GM21447 (cell line): ENCODE results near the gene ARL4D.
"Not testable (repeated sequence)": the region's sequence is repeated elsewhere in the genome, so short reads cannot be mapped to it uniquely, and the experiment has no call there.

Experiments used
- ATAC-seq: cut with Tn5 transposase; IDR thresholded peaks from one replicate; pipeline ENCODE4 v1.9.1; 2021; ENCODE audit not compliant: unreplicated experiment

Gene ARL4D

DNA sequence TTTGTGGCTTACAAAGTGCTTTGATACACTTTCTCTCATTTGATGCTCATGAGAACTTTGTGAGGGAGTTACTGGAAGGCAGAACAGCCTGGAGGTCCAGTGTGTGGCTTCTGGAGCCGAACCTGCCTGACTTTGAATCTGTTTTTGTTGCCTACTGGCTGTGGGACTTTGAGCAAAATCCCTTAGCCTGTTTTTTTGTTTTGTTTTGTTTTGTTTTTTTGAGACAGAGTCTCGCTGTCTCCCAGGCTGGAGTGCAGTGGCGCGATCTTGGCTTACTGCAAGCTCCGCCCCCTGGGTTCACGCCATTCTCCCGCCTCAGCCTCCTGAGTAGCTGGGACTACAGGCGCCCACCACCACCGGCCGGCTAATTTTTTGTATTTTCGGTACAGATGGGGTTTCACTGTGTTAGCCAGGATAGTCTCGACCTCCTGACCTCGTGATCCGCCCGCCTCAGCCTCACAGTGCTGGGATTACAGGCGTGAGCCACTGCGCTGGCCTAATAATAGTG is 20.6 kb downstream of the ARL4D start:
- ATAC-seq = not testable (repeated sequence)

- ATAC-seq = no peak
Measured at GRCh38 chr17:43423777-43424455, 25.1 kb downstream of the ARL4D start.

DNA sequence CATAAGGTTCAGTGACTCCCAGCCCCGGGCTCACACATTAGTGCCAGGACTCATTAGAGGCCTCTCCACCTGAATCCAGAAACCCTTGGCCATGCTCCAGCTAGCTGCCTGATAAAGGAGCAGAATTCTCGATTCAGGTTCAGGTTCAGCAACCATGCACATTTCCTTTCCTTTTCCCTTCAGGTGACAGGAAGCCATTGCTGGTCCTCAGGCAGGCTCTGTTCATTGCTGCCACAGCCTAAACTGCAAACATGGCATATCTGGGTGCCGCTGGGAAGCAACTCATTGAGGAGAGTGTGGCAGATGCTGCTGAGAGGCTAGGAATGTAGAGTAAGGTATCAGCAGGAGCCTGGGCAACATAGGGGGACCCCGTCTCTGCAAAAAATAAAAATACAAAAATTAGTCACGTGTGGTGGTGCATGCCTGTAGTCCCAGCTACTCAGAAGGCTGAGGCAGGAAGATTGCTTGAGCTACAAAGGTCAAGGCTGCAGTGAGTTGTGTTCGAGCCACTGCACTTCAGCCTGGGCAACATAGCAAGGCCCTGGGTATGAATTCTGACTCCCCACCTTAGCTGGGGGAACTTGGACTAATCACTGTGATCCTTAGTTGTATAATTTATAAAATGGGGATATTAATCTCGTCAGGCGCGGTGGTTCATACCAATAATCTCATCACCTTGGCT is 28.7 kb downstream of the ARL4D start:
- no peak for ATAC-seq

- ATAC-seq = no peak
Measured at GRCh38 chr17:43428524-43428923, 29.7 kb downstream of the ARL4D start.

DNA sequence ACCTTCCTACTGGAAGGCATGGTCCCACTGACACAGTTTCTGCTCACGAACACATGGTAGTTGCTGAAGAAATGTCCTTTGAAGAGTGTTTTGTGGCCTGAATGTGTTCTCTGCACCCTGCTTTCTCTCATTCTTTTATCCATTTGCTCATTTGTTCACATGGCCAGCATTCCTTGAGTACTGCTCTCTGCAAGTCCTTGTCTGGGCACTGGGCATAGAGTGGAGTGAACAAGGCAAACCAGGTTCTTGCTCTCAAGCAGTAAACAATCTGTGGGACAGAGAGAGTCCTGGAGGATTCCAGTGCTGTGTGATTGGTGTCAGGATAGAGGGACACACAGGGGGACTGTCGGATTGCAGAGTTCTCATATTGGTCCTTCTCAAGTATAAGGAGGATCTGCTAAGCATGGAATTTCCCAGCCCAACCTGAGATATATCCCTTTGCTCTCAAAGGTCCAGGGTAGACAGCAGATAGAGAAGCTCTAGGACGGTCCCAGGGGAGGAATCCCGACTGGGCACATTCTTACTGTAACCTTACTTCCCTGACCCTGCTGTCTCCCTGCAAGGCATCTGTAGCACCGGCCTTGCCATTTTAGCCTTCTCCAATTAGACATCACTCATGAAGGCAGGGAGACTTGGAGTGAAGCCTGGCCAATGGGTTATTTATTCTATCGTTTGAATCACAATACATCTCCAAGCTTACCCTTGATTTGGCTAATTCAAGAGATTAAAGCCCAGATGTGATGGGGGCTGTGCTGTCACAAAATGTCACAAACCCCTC is 32.3 kb downstream of the ARL4D start:
- no peak for ATAC-seq

DNA sequence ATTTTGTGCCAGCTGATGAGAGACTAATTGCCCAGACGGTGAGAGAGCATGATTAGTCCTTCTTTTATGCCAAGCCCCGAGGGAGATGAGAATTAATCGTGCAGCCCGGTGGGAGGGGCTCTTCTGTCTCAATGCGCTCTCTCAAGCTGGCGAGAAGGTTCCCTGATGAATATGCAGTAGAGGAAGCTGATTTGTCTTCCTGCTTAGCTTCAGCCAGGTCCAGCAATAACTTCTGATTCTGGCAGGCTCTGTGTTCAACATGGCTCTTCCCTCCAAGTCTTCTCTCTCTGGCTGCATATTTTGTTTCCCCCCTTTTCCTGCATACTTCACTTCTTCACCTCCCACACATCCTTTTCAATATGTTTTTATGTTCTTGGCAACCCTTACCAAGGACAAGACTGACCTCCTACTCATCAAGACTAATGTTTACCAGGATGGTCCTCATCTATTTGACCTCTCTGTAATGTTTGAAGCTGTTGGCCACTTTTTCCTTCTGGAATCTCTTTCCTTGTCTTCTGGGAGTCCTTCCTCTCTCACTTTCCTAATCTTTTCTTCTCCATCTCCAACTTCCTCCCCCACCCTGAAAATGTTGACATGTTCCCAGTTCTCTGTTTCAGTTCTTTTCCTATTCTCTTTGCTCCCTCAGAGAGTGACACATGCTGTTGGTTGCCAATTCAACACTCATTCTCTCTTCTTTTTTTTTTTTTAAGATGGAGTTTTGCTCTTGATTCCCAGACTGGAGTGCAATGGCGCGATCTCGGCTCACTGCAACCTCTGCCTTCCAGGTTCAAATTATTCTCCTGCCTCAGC is 33.1 kb downstream of the ARL4D start:
- ATAC-seq = no peak

- ATAC-seq = no peak
Measured at GRCh38 chr17:43434902-43435319, 36.1 kb downstream of the ARL4D start.

- ATAC-seq = no peak
Measured at GRCh38 chr17:43437756-43438155, 39.0 kb downstream of the ARL4D start.

GRCh38 chr17:43438626-43439025 is 39.8 kb downstream of the ARL4D start:
- ATAC-seq = no peak

DNA sequence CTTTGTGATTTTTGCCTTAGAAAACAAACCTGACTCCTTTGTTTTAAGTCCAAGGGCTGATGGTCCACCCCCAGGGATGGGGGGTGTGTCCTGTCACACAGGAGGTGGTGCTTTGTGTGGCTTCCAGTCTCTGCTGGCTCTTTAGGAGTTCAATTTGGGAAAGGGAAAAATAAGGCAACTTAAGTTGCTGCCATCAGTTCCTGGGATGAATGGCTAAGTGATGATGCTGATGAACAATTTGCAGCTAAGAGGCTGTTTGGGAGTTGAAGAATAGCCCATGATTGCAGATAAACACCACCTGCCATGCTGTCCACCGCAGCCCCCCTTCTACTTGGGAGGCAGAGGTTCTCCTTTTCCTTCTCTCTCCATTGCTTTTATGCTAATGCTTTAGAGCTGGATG is 40.2 kb downstream of the ARL4D start:
- no peak for ATAC-seq

DNA sequence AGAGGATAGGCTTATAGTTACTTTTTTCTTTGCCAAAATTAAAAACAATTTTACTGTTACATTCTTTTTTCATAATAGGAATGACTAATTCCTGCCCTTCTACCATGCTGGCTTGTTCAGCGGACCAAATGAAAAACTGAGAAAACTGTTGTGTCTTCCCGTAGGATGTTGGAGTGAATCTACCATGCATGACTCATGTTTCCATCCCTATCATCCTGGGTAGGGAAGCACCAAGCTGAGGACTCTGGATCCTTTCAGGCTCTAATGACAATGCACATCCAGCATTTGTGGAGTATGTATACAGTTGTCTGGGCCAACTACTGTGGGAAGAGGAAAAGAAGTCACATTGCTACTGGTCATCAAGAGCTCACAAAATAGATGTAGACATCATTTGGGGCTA is 43.9 kb downstream of the ARL4D start:
- ATAC-seq = no peak

DNA sequence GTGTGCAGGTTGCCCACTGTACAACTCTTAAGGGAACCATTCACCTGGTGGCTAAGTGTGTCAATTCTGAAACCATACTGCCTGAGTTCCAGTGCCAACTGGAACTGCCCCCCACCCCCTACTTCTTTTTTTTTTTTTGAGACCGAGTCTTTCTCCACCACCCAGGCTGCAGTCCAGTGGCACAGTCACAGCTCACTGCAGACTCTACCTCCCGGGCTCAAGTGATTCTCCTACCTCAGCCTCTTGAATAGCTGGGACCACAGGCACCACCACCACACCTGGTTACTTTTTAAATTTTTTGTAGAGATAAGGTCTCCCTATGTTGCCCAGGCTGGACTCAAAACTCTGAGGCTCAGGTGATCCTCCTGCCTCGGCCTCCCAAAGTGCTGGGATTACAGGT is 44.6 kb downstream of the ARL4D start:
- ATAC-seq = no peak

DNA sequence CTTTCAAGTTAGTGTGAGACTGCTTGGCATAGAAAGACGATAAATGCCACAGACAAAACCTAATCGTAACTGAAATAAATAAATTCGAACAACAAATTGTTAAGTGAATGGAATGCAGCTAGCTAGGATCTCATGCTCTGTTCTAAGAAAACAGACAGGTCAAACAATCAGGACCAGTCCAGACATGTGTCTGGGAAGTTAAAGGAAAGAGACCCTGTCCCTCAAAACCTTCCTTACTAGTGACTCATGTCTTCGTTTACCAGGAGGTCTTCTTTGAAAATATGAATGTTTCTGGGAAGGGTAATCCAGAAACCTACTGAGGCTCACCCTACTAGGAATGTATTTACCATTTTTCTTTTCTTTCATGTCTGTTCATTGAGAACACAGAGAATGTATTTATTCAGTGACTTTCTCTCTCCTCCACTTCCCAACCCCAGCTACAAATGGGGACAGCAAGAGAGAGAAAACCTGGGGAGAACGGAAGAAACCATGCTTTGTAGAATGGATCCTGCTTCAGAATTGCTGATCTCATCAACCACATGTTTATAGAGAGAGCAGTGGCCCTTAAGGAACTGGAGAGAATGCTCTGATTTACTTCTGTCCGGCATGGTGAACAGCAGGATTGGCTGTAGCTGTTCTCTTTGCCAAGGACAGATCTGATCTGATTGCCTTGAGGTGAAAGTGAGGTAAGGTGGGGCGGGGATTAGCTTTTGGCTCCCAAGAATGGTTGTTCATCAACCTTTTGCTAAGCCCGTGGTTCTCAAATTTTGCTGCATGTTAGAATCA is 45.6 kb downstream of the ARL4D start:
- ATAC-seq = no peak

- ATAC-seq = no peak
Measured at GRCh38 chr17:43445009-43445589, 46.3 kb downstream of the ARL4D start.

DNA sequence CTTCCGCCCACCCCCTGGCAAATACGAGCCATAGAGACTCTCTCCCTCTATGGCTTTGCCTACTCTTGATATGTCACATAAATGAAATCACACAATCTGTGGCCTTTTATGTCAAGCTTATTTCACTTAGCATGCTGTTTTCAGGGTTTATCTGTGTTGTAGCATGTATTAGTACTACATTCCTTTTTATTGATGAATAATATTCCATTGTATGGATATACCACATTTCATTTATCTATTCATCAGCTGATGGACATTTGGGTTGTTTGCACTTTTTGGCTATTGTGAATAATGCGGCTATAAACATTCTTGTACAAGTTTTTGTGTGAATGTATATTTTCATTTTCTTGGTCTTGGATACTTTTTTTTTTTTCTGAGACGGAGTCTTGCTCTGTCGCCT is 48.0 kb downstream of the ARL4D start:
- no peak for ATAC-seq

DNA sequence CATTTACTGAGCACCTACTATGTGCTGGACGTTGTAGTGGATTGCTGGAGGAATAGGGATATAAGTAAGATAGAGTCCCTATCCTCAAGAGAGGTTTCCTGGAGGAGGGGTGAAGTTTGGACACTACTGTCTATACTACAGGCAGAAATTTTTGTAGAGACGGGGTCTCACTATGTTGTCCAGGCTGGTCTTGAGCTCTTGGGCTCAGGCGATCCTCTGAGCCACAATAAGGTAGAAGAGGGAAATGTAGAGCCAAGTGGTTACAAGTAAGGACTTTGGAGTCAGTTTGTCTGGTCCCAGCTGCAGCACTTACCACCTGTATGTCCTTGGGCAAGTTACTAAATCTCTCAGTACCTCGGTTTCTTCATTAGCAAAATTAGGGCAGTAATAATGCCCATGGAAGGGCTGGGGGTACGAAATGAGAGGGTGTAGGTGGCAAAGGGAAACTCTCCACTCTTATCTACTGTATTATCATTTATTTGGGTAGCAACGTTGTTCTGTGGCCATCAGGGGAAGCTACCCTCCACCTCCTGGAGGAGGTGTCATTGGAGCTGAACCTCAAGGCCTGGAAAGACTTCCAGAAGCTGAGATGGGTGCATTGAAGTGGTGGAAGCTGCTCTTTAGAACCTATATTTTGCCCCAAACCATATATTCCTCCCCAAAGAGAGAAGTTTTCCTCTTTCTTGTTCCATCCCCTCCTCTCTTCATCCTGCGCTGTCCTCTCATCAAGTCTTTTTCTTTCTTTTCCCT is 50.1 kb downstream of the ARL4D start:
- no peak for ATAC-seq

- no peak for ATAC-seq
Measured at GRCh38 chr17:43449470-43450248, 50.9 kb downstream of the ARL4D start.
